HFFc6 (cell line): ENCODE data around the gene FAM53A. TPM values are rescaled to one million over a fixed set of nuclear protein-coding genes. Genes with fewer than 3 reads are reported as not detected.

Experiments
- DNase-seq: peaks from one replicate; pipeline ENCODE4 v3.0.0-alpha.2; 2018
- H3K27ac Mint-ChIP-seq: 2 replicates; pipeline ENCODE4 v1.8.0; 2020; ENCODE audit warnings: mild to moderate bottlenecking, mixed read lengths
- H3K27me3 Mint-ChIP-seq: 2 replicates; pipeline ENCODE4 v1.8.0; 2021; ENCODE audit warnings: mild to moderate bottlenecking, moderate library complexity, mixed read lengths; ENCODE audit not compliant: insufficient read depth
- H3K36me3 Mint-ChIP-seq: 2 replicates; pipeline ENCODE4 v1.8.0; 2021; ENCODE audit warnings: low read depth, mixed read lengths
- H3K4me1 Mint-ChIP-seq: 2 replicates; pipeline ENCODE4 v1.8.0; 2020; ENCODE audit warnings: low read depth, mixed read lengths
- H3K4me3 Mint-ChIP-seq: 2 replicates; pipeline ENCODE4 v1.8.0; 2020; ENCODE audit warnings: mild to moderate bottlenecking, moderate library complexity, mixed read lengths
- H3K9me3 Mint-ChIP-seq: 2 replicates; pipeline ENCODE4 v1.8.0; 2020; ENCODE audit warnings: mild to moderate bottlenecking, mixed read lengths
- total RNA-seq, 6 experiments: library from RNA; stranded (reverse); fragmentation: NEBNext Ultra II Directional; extraction: Animal tissue kit (Norgen Biotek cat#: 25700); gene quantifications; 2 replicates in 1 of 6; 3 replicates in 5 of 6; pipeline ENCODE4 v1.2.3, GENCODE V29; 2021
- TF ChIP-seq, protein P1 (sequence below): fragments of 200-600 bp; sonication (generic); IDR thresholded peaks from 2 replicates; pipeline ENCODE4 v1.5.0; 2021; ENCODE audit warnings: antibody characterized with exemption, mild to moderate bottlenecking

FAM53A gene
- total RNA-seq, 6 experiments from 2014 or later = 2.3 to 3.2 (median 2.7) TPM

GRCh38 chr4:1670279-1670678, 13.8 kb downstream of the FAM53A start:
- TF ChIP-seq, protein P1, sequence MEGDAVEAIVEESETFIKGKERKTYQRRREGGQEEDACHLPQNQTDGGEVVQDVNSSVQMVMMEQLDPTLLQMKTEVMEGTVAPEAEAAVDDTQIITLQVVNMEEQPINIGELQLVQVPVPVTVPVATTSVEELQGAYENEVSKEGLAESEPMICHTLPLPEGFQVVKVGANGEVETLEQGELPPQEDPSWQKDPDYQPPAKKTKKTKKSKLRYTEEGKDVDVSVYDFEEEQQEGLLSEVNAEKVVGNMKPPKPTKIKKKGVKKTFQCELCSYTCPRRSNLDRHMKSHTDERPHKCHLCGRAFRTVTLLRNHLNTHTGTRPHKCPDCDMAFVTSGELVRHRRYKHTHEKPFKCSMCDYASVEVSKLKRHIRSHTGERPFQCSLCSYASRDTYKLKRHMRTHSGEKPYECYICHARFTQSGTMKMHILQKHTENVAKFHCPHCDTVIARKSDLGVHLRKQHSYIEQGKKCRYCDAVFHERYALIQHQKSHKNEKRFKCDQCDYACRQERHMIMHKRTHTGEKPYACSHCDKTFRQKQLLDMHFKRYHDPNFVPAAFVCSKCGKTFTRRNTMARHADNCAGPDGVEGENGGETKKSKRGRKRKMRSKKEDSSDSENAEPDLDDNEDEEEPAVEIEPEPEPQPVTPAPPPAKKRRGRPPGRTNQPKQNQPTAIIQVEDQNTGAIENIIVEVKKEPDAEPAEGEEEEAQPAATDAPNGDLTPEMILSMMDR = no peak
- H3K9me3 Mint-ChIP-seq = no peaks in the 10 kb centered on the region
- no peaks in the 10 kb centered on the region for H3K36me3 Mint-ChIP-seq
- no peak for DNase-seq
- no peak overlapping the region for H3K4me3 Mint-ChIP-seq
- H3K27ac Mint-ChIP-seq = no peak overlapping the region
- H3K27me3 Mint-ChIP-seq = peaks cover 3% of the 10 kb centered on the region
- no peaks in the 10 kb centered on the region for H3K4me1 Mint-ChIP-seq

DNA sequence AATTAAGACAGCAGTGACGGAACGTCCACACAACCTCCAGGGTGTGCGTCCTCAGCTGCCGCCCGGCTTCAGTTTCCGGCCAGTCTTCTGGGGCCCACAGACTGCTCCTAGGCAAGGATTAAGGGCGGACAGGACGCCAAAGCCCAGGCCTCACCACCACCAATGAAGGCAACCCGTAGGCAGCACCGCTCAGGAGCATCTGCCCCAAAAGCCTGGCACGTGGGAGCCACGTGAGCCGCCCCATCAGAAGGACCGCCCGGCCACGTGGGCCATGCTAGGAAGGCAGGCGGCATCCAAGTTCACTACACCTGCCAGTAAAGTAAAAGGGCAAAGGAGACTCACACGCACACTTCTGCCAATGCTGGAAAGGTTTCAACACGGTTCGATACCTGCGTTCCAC, 14.3 kb downstream of the FAM53A start:
- H3K9me3 Mint-ChIP-seq = no peaks in the 10 kb centered on the region
- TF ChIP-seq, protein P1 = no peak
- DNase-seq = no peak
- H3K36me3 Mint-ChIP-seq = no peaks in the 10 kb centered on the region
- H3K4me1 Mint-ChIP-seq = no peaks in the 10 kb centered on the region
- H3K27me3 Mint-ChIP-seq = peaks cover 3% of the 10 kb centered on the region
- H3K4me3 Mint-ChIP-seq = no peak overlapping the region
- H3K27ac Mint-ChIP-seq = no peak overlapping the region

DNA sequence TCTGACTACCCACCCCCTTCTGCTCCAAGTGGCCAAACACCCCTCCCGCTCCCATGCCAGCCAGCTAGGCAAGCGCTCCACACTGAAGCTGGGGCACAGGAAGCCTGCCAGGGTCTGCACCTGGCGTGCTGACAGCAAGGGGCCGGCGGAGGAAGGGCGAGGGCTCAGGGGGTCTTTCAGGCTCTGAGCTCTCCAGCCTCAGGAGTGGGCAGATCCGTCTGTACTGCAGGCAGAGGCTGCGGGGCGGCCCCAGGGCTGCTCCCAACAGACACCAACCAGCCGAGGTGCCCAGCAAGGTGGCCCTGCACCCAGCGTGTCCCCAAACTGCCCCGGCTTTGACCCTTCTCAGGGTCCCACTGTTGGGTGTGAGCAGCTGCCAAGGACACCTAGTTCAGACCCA, 14.8 kb downstream of the FAM53A start:
- Mint-ChIP-seq H3K36me3 (no peaks in the 10 kb centered on the region), H3K27ac (no peak overlapping the region), H3K4me3 (no peak overlapping the region), H3K4me1 (no peaks in the 10 kb centered on the region), H3K27me3 (no peaks in the 10 kb centered on the region), H3K9me3 (no peaks in the 10 kb centered on the region)
- no peak for DNase-seq
- TF ChIP-seq, protein P1 = no peak

- Mint-ChIP-seq H3K9me3 (no peaks in the 10 kb centered on the region), H3K36me3 (no peaks in the 10 kb centered on the region), H3K4me1 (no peaks in the 10 kb centered on the region), H3K27ac (no peak overlapping the region), H3K4me3 (no peak overlapping the region), H3K27me3 (no peaks in the 10 kb centered on the region)
- no peak for DNase-seq
- TF ChIP-seq, protein P1 = no peak
Measured at GRCh38 chr4:1668488-1668840, 15.6 kb downstream of the FAM53A start.

DNA sequence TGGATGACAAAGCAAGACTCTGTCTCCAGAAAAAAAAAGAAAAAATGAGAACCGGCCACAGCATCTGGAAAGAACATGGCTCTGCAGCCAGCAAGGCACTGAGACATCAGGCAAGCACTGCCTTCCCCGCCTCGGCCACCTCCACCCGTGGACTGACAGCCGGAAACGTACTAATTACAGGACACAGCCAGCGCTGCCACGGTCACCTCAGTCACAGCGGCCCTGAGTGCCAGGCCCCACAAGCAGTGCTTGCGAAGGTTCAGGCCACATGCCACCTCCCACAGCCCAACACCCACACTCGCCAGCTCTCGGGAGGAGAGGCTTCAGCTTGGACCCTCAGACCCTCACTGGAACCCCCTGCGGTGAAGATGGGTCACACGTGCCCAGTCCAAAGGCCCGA, 16.8 kb downstream of the FAM53A start:
- no peaks in the 10 kb centered on the region for H3K4me1 Mint-ChIP-seq
- H3K4me3 Mint-ChIP-seq = no peak overlapping the region
- TF ChIP-seq, protein P1 = no peak
- H3K36me3 Mint-ChIP-seq = no peaks in the 10 kb centered on the region
- no peak for DNase-seq
- H3K9me3 Mint-ChIP-seq = no peaks in the 10 kb centered on the region
- H3K27me3 Mint-ChIP-seq = no peaks in the 10 kb centered on the region
- no peak overlapping the region for H3K27ac Mint-ChIP-seq

- Mint-ChIP-seq H3K36me3 (no peaks in the 10 kb centered on the region), H3K4me3 (no peak overlapping the region), H3K4me1 (no peaks in the 10 kb centered on the region), H3K9me3 (no peaks in the 10 kb centered on the region), H3K27me3 (no peaks in the 10 kb centered on the region), H3K27ac (no peak overlapping the region)
- TF ChIP-seq, protein P1 = no peak
- DNase-seq = no peak
Measured at GRCh38 chr4:1666391-1666790, 17.7 kb downstream of the FAM53A start.
